Measurements from ENCODE around the gene CDKN1A. TPM values are rescaled to one million over a fixed set of nuclear protein-coding genes. Genes with fewer than 3 reads are reported as not detected.

CDKN1A gene
- total RNA-seq, 2 donors from 2014 or later: 180 to 255 TPM

- H3K36me3 Mint-ChIP-seq (ENCODE audit: low read depth): peaks cover 2% of the 10 kb centered on the region
- no peaks in the 10 kb centered on the region for H3K27me3 Mint-ChIP-seq
- H3K27ac Mint-ChIP-seq: peak overlapping the region; percentile 98
- H3K4me1 Mint-ChIP-seq: peaks cover 23% of the 10 kb centered on the region
- DNase-seq: no peak
- ATAC-seq: no peak
- no peaks in the 10 kb centered on the region for H3K9me3 ChIP-seq (ENCODE audit: control insufficient read depth, low read length, poor library complexity, severe bottlenecking)
- no peak overlapping the region for H3K4me3 Mint-ChIP-seq
Measured at GRCh38 chr6:36676141-36677058, 2.1 kb upstream of the CDKN1A start.

DNA sequence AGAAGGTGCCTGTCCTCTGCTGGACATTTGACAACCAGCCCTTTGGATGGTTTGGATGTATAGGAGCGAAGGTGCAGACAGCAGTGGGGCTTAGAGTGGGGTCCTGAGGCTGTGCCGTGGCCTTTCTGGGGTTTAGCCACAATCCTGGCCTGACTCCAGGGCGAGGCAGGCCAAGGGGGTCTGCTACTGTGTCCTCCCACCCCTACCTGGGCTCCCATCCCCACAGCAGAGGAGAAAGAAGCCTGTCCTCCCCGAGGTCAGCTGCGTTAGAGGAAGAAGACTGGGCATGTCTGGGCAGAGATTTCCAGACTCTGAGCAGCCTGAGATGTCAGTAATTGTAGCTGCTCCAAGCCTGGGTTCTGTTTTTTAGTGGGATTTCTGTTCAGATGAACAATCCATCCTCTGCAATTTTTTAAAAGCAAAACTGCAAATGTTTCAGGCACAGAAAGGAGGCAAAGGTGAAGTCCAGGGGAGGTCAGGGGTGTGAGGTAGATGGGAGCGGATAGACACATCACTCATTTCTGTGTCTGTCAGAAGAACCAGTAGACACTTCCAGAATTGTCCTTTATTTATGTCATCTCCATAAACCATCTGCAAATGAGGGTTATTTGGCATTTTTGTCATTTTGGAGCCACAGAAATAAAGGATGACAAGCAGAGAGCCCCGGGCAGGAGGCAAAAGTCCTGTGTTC, 1.3 kb upstream of the CDKN1A start:
- no peak for ATAC-seq
- H3K36me3 Mint-ChIP-seq (ENCODE audit: low read depth): peaks cover 2% of the 10 kb centered on the region
- peaks cover 23% of the 10 kb centered on the region for H3K4me1 Mint-ChIP-seq
- H3K27me3 Mint-ChIP-seq: no peaks in the 10 kb centered on the region
- peak overlapping the region; percentile 98 for H3K27ac Mint-ChIP-seq
- no peak for DNase-seq
- H3K9me3 ChIP-seq (ENCODE audit: control insufficient read depth, low read length, poor library complexity, severe bottlenecking): no peaks in the 10 kb centered on the region
- peak overlapping the region; percentile 57 for H3K4me3 Mint-ChIP-seq

DNA sequence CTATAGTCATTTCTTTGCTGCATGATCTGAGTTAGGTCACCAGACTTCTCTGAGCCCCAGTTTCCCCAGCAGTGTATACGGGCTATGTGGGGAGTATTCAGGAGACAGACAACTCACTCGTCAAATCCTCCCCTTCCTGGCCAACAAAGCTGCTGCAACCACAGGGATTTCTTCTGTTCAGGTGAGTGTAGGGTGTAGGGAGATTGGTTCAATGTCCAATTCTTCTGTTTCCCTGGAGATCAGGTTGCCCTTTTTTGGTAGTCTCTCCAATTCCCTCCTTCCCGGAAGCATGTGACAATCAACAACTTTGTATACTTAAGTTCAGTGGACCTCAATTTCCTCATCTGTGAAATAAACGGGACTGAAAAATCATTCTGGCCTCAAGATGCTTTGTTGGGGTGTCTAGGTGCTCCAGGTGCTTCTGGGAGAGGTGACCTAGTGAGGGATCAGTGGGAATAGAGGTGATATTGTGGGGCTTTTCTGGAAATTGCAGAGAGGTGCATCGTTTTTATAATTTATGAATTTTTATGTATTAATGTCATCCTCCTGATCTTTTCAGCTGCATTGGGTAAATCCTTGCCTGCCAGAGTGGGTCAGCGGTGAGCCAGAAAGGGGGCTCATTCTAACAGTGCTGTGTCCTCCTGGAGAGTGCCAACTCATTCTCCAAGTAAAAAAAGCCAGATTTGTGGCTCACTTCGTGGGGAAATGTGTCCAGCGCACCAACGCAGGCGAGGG, 594 bp upstream of the CDKN1A start:
- DNase-seq (no peak), ATAC-seq (no peak)
- peaks cover 28% of the 10 kb centered on the region for H3K4me1 Mint-ChIP-seq
- no peaks in the 10 kb centered on the region for H3K27me3 Mint-ChIP-seq
- no peaks in the 10 kb centered on the region for H3K9me3 ChIP-seq (ENCODE audit: control insufficient read depth, low read length, poor library complexity, severe bottlenecking)
- no peaks in the 10 kb centered on the region for H3K36me3 Mint-ChIP-seq (ENCODE audit: low read depth)
- H3K27ac Mint-ChIP-seq: peak overlapping the region; percentile 98
- peak overlapping the region; percentile 92 for H3K4me3 Mint-ChIP-seq

DNA sequence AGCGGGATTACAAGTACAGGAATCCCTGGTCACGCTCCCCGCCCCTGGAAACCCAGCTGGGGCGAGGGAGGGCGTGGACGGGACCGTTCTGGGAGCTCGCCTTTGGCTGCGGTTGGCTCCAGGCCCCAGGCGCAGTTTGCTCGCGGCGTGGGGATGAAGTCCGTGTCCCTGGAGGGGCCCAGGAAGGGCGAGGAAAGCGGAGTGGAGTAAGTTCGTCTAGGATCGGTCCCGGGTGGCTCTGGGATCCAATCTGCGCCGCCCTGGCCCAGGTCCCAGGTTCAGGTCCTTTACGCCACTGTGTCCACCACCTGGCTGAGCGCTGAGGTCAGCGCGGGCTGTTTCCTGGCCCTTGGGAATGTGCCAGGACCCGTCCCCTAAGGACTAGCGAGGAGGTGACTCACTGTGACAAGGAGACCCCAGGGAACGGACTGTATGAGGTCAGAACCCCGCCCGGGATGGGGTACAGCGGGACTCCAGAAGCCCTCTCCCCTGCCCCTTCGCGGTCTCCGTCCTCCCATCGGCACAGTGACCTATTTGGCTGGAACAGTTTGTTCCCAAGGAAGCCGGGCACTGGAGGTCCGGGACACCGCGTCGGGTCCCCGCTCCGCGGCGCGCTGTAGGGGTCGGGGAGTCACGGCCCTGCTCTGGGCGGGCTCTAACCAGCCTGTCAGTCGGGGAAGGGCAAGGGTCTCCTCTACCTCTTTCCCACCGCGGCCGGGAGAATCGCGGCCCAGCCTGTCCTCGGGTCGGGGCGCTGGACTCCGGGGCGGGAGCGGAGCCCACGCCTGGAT, 724 bp downstream of the CDKN1A start:
- H3K27ac Mint-ChIP-seq: peak overlapping the region; percentile 98
- DNase-seq: peak; percentile 20 to 32 (median 28)
- H3K36me3 Mint-ChIP-seq (ENCODE audit: low read depth): no peaks in the 10 kb centered on the region
- no peak for ATAC-seq
- H3K4me1 Mint-ChIP-seq: peaks cover 28% of the 10 kb centered on the region
- peak overlapping the region; percentile 92 for H3K4me3 Mint-ChIP-seq
- H3K27me3 Mint-ChIP-seq: no peaks in the 10 kb centered on the region
- no peaks in the 10 kb centered on the region for H3K9me3 ChIP-seq (ENCODE audit: control insufficient read depth, low read length, poor library complexity, severe bottlenecking)

- peak; percentile 68 for ATAC-seq
- H3K27ac Mint-ChIP-seq: peak overlapping the region; percentile 98
Measured at GRCh38 chr6:36682328-36683144, 4.0 kb downstream of the CDKN1A start.

DNA sequence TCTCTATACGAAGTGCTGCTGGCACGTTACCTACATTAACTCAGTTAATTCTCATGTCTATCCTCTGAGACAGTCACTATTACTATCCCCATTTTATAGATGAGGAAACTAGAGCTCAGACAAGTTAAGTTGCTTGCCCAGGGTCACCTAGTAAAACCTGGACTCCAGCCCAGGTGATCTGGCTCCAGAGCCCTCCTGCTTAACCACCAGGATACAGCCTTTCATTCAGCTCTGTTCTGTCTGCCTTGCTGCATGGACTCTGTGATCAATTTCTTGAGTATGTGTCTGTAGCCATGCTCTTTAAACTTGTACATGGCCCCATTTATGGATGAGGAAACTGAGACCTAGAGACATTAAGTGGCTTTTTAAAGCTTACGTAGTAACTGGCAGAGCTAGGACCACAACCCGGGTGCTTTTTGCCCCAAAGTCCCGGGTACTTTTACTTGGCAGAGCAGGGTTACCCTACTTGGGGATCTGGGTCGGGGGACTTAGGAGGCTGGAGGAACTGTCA, 4.7 kb downstream of the CDKN1A start:
- Mint-ChIP-seq H3K4me1 (peaks cover 23% of the 10 kb centered on the region), H3K4me3 (peak overlapping the region; percentile 68), H3K27me3 (no peaks in the 10 kb centered on the region), H3K36me3 (ENCODE audit: low read depth) (no peaks in the 10 kb centered on the region), H3K27ac (peak overlapping the region; percentile 98)
- ATAC-seq: no peak
- DNase-seq: no peak
- H3K9me3 ChIP-seq (ENCODE audit: control insufficient read depth, low read length, poor library complexity, severe bottlenecking): no peaks in the 10 kb centered on the region

More at GRCh38 chr6:36682328-36683144, 4.0 kb downstream of the CDKN1A start:
- Mint-ChIP-seq H3K36me3 (ENCODE audit: low read depth) (no peaks in the 10 kb centered on the region), H3K4me1 (peaks cover 27% of the 10 kb centered on the region), H3K4me3 (peak overlapping the region; percentile 68), H3K27me3 (no peaks in the 10 kb centered on the region)
- DNase-seq: peak; percentile 76 to 90 (median 76)
- no peaks in the 10 kb centered on the region for H3K9me3 ChIP-seq (ENCODE audit: control insufficient read depth, low read length, poor library complexity, severe bottlenecking)

- no peaks in the 10 kb centered on the region for H3K9me3 ChIP-seq (ENCODE audit: control insufficient read depth, low read length, poor library complexity, severe bottlenecking)
- Mint-ChIP-seq H3K4me3 (peak overlapping the region; percentile 68), H3K27ac (peak overlapping the region; percentile 98), H3K36me3 (ENCODE audit: low read depth) (no peaks in the 10 kb centered on the region), H3K4me1 (peaks cover 19% of the 10 kb centered on the region), H3K27me3 (no peaks in the 10 kb centered on the region)
- DNase-seq (no peak), ATAC-seq (no peak)
Measured at GRCh38 chr6:36683656-36684446, 5.3 kb downstream of the CDKN1A start.

GRCh38 chr6:36684447-36684812, 5.9 kb downstream of the CDKN1A start:
- Mint-ChIP-seq H3K27ac (peak overlapping the region; percentile 98), H3K27me3 (no peaks in the 10 kb centered on the region), H3K4me1 (peaks cover 18% of the 10 kb centered on the region), H3K4me3 (no peak overlapping the region), H3K36me3 (ENCODE audit: low read depth) (no peaks in the 10 kb centered on the region)
- H3K9me3 ChIP-seq (ENCODE audit: control insufficient read depth, low read length, poor library complexity, severe bottlenecking): no peaks in the 10 kb centered on the region
- ATAC-seq (no peak), DNase-seq (no peak)

DNA sequence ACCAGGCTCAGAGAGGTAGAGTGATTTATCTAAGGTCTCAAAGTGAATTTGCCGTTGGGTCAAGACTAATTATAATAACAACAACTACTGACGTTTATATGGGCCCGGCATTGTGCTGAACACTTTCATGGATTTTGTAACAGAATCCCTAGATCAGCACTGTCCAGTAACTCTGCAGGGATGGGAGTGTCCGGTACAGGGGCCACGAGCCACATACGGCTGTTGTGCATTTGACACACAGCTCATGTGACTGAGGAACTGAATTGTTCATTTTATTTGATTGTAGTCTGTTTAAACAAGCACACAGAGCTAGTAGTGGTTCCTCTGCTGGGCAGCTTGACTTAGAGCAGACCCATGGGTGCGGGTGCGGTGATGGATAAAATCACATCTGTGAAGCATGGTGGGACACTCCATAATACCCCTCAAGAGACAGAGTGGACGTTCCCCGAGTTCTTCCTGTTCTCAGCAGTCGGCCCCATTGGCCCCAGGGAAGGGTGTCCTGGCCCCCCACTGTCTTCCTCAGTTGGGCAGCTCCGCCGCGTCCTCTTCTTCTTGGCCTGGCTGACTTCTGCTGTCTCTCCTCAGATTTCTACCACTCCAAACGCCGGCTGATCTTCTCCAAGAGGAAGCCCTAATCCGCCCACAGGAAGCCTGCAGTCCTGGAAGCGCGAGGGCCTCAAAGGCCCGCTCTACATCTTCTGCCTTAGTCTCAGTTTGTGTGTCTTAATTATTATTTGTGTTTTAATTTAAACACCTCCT, 6.8 kb downstream of the CDKN1A start:
- H3K36me3 Mint-ChIP-seq (ENCODE audit: low read depth): no peaks in the 10 kb centered on the region
- peak overlapping the region; percentile 66 for H3K4me3 Mint-ChIP-seq
- H3K4me1 Mint-ChIP-seq: peaks cover 16% of the 10 kb centered on the region
- ATAC-seq (no peak), DNase-seq (no peak)
- no peaks in the 10 kb centered on the region for H3K9me3 ChIP-seq (ENCODE audit: control insufficient read depth, low read length, poor library complexity, severe bottlenecking)
- peak overlapping the region; percentile 98 for H3K27ac Mint-ChIP-seq
- no peaks in the 10 kb centered on the region for H3K27me3 Mint-ChIP-seq

DNA sequence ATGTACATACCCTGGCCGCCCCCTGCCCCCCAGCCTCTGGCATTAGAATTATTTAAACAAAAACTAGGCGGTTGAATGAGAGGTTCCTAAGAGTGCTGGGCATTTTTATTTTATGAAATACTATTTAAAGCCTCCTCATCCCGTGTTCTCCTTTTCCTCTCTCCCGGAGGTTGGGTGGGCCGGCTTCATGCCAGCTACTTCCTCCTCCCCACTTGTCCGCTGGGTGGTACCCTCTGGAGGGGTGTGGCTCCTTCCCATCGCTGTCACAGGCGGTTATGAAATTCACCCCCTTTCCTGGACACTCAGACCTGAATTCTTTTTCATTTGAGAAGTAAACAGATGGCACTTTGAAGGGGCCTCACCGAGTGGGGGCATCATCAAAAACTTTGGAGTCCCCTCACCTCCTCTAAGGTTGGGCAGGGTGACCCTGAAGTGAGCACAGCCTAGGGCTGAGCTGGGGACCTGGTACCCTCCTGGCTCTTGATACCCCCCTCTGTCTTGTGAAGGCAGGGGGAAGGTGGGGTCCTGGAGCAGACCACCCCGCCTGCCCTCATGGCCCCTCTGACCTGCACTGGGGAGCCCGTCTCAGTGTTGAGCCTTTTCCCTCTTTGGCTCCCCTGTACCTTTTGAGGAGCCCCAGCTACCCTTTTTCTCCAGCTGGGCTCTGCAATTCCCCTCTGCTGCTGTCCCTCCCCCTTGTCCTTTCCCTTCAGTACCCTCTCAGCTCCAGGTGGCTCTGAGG, 7.6 kb downstream of the CDKN1A start:
- Mint-ChIP-seq H3K27me3 (no peaks in the 10 kb centered on the region), H3K4me3 (peak overlapping the region; percentile 66), H3K27ac (peak overlapping the region; percentile 98), H3K4me1 (peaks cover 15% of the 10 kb centered on the region), H3K36me3 (ENCODE audit: low read depth) (no peaks in the 10 kb centered on the region)
- no peaks in the 10 kb centered on the region for H3K9me3 ChIP-seq (ENCODE audit: control insufficient read depth, low read length, poor library complexity, severe bottlenecking)
- DNase-seq: no peak
- no peak for ATAC-seq

All from T-helper 17 cell (primary cell).